Gastrocnemius medialis (tissue), 4 donors: ENCODE measurements around the gene CDHR3. TPM values are rescaled to one million over a fixed set of nuclear protein-coding genes. Genes with fewer than 3 reads are reported as not detected.

ENCODE experiments used
- ATAC-seq, 2 donors: fragments of 150-250 bp; one replicate each; pipeline ENCODE4 v1.9.1; 2016
- DNase-seq, 2 donors: peaks; one replicate each; pipeline ENCODE4 v3.0.0-alpha.2; 2019
- H3K27ac ChIP-seq, 4 donors: fragments of 200-600 bp; sonication (generic); 1 replicate in 1 of 4; 2 replicates in 3 of 4; pipeline ENCODE4 v1.5.1; 2016 to 2018; ENCODE audit warnings: mild to moderate bottlenecking in 2 of 4, moderate library complexity in 1 of 4
- H3K27me3 ChIP-seq, 3 donors: fragments of 200-600 bp; sonication (generic) in 2 of 3; 1 replicate in 1 of 3; 2 replicates in 2 of 3; pipeline versions ENCODE4 v1.5.1 to v1.6.0; 2016 to 2019; ENCODE audit warnings: mild to moderate bottlenecking in 1 of 3, moderate library complexity in 1 of 3
- H3K36me3 ChIP-seq, 2 donors: fragments of 200-600 bp; sonication (generic) in 1 of 2; one replicate each; pipeline ENCODE4 v1.5.1; 2017 to 2018
- H3K4me1 ChIP-seq, 2 donors: fragments of 200-600 bp; sonication (generic) in 1 of 2; one replicate each; pipeline ENCODE4 v1.5.1; 2016 to 2017; ENCODE audit warnings: mild to moderate bottlenecking in 2 of 2
- H3K4me3 ChIP-seq, 4 donors: fragments of 200-600 bp; sonication (generic) in 3 of 4; 1 replicate in 1 of 4; 2 replicates in 3 of 4; pipeline ENCODE4 v1.5.1; 2016 to 2019; ENCODE audit warnings: mild to moderate bottlenecking in 2 of 4
- H3K9me3 ChIP-seq, 3 donors: fragments of 200-600 bp; sonication (generic) in 2 of 3; 1 replicate in 1 of 3; 2 replicates in 2 of 3; pipeline ENCODE4 v1.5.1; 2016 to 2019
- POLR2A ChIP-seq, 2 donors: fragments of 450-650 bp; IDR thresholded peaks; one replicate each; pipeline ENCODE4 v1.6.1; 2017; ENCODE audit warnings: antibody characterized with exemption in 2 of 2, mild to moderate bottlenecking in 2 of 2, moderate library complexity in 2 of 2
- in situ Hi-C, 4 donors: fragments of 200-750 bp; cut with MboI; loops; one replicate each; pipeline versions ENCODE4 v1.15.0 to v1.8.0; 2017; ENCODE audit warnings: low sequenced_read_pairs in 4 of 4
- intact Hi-C: fragments of 100-400 bp; cut with DNase I; formaldehyde crosslinking; loops from one replicate; pipeline ENCODE4 v1.15.1; 2023; ENCODE audit warnings: low total_unique reads
- total RNA-seq, 4 donors: library from RNA; depleted of rRNA; stranded (reverse); fragments of >200 nt; gene quantifications; one replicate each; pipeline versions ENCODE4 v1.1.0 to v1.2.3, GENCODE V29; 2016
- TF ChIP-seq, protein P1 (sequence below), 5 experiments: fragments of 450-650 bp in 3 of 5; fragments of 200-600 bp in 2 of 5; sonication (generic) in 2 of 5; IDR thresholded peaks in 4 of 5; conservative IDR thresholded peaks in 1 of 5; 1 replicate in 4 of 5; 2 replicates in 1 of 5; pipeline ENCODE4 v1.5.1; 2016 to 2019; ENCODE audit warnings: antibody characterized with exemption in 5 of 5, mild to moderate bottlenecking in 3 of 5, moderate library complexity in 3 of 5

CDHR3 gene
- total RNA-seq, 4 donors from 2014 or later = 0.62 to 21.2 TPM; not detected in 2

DNA sequence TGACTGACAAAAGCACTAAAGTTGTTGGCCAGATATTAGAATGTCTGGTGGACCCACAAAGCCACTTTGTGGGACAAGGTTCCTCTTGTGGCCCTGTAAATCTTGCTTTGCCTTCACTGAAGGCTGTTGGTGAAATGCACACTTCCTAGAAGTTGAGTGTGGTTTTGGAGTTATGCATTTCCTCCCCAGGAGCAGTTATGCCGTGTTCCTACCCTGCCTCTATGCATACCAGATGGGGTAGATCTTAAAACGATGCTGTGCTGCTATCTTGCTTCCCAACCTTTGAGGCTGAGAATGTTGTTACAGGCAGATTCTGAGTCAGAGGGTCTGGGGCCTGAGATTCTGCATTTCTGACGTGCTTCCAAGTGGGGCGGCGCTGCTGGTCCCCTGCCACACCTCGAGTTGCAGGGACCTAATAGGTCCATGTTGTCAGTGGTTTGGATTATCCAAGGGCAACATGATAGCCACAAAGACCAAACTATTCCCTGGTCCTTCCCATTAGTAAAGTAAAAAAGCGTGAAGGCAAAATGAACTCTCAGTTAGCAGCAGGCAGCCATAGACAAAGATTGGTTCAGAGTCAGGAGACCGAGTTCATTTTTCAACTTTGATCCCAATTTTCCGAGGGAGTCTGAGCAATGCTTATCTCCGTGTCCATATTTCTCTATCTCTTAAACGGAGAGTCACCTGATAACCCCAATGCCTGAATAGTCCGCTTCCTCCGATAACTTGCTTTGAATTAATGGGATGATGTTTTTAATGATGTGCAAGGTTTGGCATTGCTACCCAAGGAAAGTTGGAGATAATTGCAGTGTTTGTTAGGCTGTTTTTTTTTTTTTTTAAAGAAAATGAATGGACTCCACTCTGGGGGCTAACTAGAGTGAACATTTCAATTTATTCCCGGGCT lies 55.8 kb downstream of the CDHR3 start:
- TF ChIP-seq POLR2A (IDR thresholded peaks at IDR 0.05) = no peak
- TF ChIP-seq, protein P1, sequence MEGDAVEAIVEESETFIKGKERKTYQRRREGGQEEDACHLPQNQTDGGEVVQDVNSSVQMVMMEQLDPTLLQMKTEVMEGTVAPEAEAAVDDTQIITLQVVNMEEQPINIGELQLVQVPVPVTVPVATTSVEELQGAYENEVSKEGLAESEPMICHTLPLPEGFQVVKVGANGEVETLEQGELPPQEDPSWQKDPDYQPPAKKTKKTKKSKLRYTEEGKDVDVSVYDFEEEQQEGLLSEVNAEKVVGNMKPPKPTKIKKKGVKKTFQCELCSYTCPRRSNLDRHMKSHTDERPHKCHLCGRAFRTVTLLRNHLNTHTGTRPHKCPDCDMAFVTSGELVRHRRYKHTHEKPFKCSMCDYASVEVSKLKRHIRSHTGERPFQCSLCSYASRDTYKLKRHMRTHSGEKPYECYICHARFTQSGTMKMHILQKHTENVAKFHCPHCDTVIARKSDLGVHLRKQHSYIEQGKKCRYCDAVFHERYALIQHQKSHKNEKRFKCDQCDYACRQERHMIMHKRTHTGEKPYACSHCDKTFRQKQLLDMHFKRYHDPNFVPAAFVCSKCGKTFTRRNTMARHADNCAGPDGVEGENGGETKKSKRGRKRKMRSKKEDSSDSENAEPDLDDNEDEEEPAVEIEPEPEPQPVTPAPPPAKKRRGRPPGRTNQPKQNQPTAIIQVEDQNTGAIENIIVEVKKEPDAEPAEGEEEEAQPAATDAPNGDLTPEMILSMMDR (IDR thresholded peaks at IDR 0.05 in 4 of 5, conservative IDR thresholded peaks at IDR 0.05 in 1 of 5) = no peak
- no peaks in the 10 kb centered on the region for H3K36me3 ChIP-seq
- intact Hi-C loops = no loop called here
- no peaks in the 10 kb centered on the region for H3K4me1 ChIP-seq
- in situ Hi-C loops = loop anchor here (10.0 to 25.0 kb wide), 3 partner anchors 132 to 374 kb away; partner anchors contain the start of gene ATXN7L1 (in 2 of the 4)
- no peaks in the 10 kb centered on the region for H3K27me3 ChIP-seq
- no peaks in the 10 kb centered on the region for H3K9me3 ChIP-seq
- DNase-seq = no peak
- no peak overlapping the region for H3K4me3 ChIP-seq
- ATAC-seq = no peak
- H3K27ac ChIP-seq = no peak overlapping the region

GRCh38 chr7:106019470-106019820 lies 56.4 kb downstream of the CDHR3 start:
- Histone ChIP-seq H3K27ac (no peak overlapping the region), H3K9me3 (no peaks in the 10 kb centered on the region), H3K4me3 (no peak overlapping the region), H3K27me3 (no peaks in the 10 kb centered on the region), H3K36me3 (no peaks in the 10 kb centered on the region), H3K4me1 (no peaks in the 10 kb centered on the region)
- TF ChIP-seq, protein P1 (IDR thresholded peaks at IDR 0.05 in 4 of 5, conservative IDR thresholded peaks at IDR 0.05 in 1 of 5) = no peak
- TF ChIP-seq POLR2A (IDR thresholded peaks at IDR 0.05) = no peak
- DNase-seq (no peak), ATAC-seq (no peak)
- intact Hi-C loops (no loop called here), in situ Hi-C loops (loop anchor here (10.0 to 25.0 kb wide), 3 partner anchors 132 to 375 kb away; partner anchors contain the start of gene ATXN7L1 (in 2 of the 4))

GRCh38 chr7:106021151-106022067 lies 58.3 kb downstream of the CDHR3 start:
- Histone ChIP-seq H3K27me3 (no peaks in the 10 kb centered on the region), H3K4me1 (no peaks in the 10 kb centered on the region), H3K36me3 (no peaks in the 10 kb centered on the region), H3K4me3 (no peak overlapping the region), H3K27ac (no peak overlapping the region), H3K9me3 (no peaks in the 10 kb centered on the region)
- intact Hi-C loops (no loop called here), in situ Hi-C loops (loop anchor here in 3 of 4 donors (25.0 kb wide), 2 partner anchors 134 to 259 kb away; partner anchors contain the start of gene ATXN7L1 (in 2 of the 3))
- ATAC-seq = no peak
- DNase-seq = no peak
- no peak for TF ChIP-seq POLR2A (IDR thresholded peaks at IDR 0.05)
- TF ChIP-seq, protein P1 (IDR thresholded peaks at IDR 0.05 in 4 of 5, conservative IDR thresholded peaks at IDR 0.05 in 1 of 5) = no peak

DNA sequence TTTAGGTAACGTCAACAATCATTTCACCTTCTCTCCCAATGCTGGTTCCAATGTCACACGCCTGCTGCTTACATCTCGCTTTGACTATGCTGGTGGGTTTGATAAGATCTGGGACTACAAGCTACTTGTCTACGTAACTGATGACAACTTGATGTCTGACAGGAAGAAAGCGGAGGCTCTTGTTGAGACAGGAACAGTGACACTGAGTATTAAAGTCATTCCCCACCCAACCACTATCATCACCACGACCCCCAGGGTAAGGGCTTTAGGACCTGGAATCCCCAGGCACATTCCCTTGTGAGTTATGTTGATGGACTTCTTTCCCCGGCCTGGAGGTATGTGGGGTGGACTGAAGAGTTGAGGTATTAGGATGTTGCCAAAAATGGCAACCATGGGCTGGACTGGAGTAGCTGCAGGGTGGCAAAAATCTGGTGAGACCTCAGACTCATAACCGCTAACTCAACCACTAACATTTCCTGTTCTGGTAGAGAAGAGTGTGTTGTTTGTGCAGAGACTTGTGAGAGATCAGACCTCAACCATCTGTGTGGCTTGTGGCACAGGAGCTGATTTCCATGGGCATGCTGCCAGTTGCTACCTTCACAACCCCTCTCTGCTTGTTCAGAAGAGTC lies 59.2 kb downstream of the CDHR3 start:
- intact Hi-C loops (no loop called here), in situ Hi-C loops (loop anchor here in 3 of 4 donors (25.0 kb wide), 2 partner anchors 135 to 260 kb away; partner anchors contain the start of gene ATXN7L1 (in 2 of the 3))
- no peaks in the 10 kb centered on the region for H3K27me3 ChIP-seq
- DNase-seq = no peak
- no peak for ATAC-seq
- no peak overlapping the region for H3K4me3 ChIP-seq
- no peaks in the 10 kb centered on the region for H3K4me1 ChIP-seq
- H3K9me3 ChIP-seq = no peaks in the 10 kb centered on the region
- no peak for TF ChIP-seq POLR2A (IDR thresholded peaks at IDR 0.05)
- TF ChIP-seq, protein P1 (IDR thresholded peaks at IDR 0.05 in 4 of 5, conservative IDR thresholded peaks at IDR 0.05 in 1 of 5) = no peak
- no peak overlapping the region for H3K27ac ChIP-seq
- no peaks in the 10 kb centered on the region for H3K36me3 ChIP-seq
